GM21381 (cell line): ENCODE measurements around the gene FBLN7.

Source experiments
- ATAC-seq: cut with Tn5 transposase; IDR thresholded peaks from one replicate; pipeline ENCODE4 v1.9.1; 2021; ENCODE audit warnings: mild to moderate bottlenecking, moderate library complexity; ENCODE audit not compliant: unreplicated experiment

FBLN7 gene

GRCh38 chr2:112140205-112140802 is 2.1 kb downstream of the FBLN7 start:
- no peak for ATAC-seq

GRCh38 chr2:112140899-112141625 is 2.9 kb downstream of the FBLN7 start:
- no peak for ATAC-seq

GRCh38 chr2:112141626-112142007 is 3.4 kb downstream of the FBLN7 start:
- ATAC-seq = no peak

GRCh38 chr2:112142525-112143078 is 4.4 kb downstream of the FBLN7 start:
- ATAC-seq = no peak

- no peak for ATAC-seq
Observed at GRCh38 chr2:112143150-112143549, 5.0 kb downstream of the FBLN7 start.

GRCh38 chr2:112144966-112145365 is 6.8 kb downstream of the FBLN7 start:
- no peak for ATAC-seq

GRCh38 chr2:112147382-112148168 is 9.4 kb downstream of the FBLN7 start:
- ATAC-seq = no peak

GRCh38 chr2:112148477-112148876 is 10.3 kb downstream of the FBLN7 start:
- ATAC-seq = no peak

GRCh38 chr2:112149194-112149593 is 11.0 kb downstream of the FBLN7 start:
- ATAC-seq = no peak

- no peak for ATAC-seq
Observed at GRCh38 chr2:112149866-112150435, 11.8 kb downstream of the FBLN7 start.

- ATAC-seq = no peak
Observed at GRCh38 chr2:112150447-112150846, 12.3 kb downstream of the FBLN7 start.

- ATAC-seq = no peak
Observed at GRCh38 chr2:112150851-112151250, 12.7 kb downstream of the FBLN7 start.

GRCh38 chr2:112151271-112151670 is 13.1 kb downstream of the FBLN7 start:
- no peak for ATAC-seq

GRCh38 chr2:112151701-112152440 is 13.7 kb downstream of the FBLN7 start:
- ATAC-seq = no peak

- no peak for ATAC-seq
Observed at GRCh38 chr2:112152476-112153178, 14.4 kb downstream of the FBLN7 start.

GRCh38 chr2:112153179-112153490 is 14.9 kb downstream of the FBLN7 start:
- no peak for ATAC-seq

GRCh38 chr2:112153501-112153900 is 15.3 kb downstream of the FBLN7 start:
- no peak for ATAC-seq

- no peak for ATAC-seq
Observed at GRCh38 chr2:112154246-112155117, 16.3 kb downstream of the FBLN7 start.
